A673 (cell line): ENCODE results near the gene HEBP1. TPM values are rescaled to one million over a fixed set of nuclear protein-coding genes. Genes with fewer than 3 reads are reported as not detected.

Source experiments
- BruUV-seq: library from RNA; stranded (reverse); fragments of 400-500 nt; replicated peaks from 2 replicates; lab custom pipeline; 2021; lab: Mats Ljungman, UMichigan
- CTCF ChIA-PET: fragments of 300-600 bp; sonication (Branson Sonifier 250); formaldehyde crosslinking; loops from one replicate; lab custom pipeline; 2022; ENCODE audit warnings: antibody characterized with exemption; lab: Charles Lee
- POLR2A ChIA-PET: fragments of 300-600 bp; sonication (Branson Sonifier 250); formaldehyde crosslinking; loops from one replicate; lab custom pipeline; 2022; ENCODE audit warnings: antibody characterized with exemption; ENCODE audit not compliant: low non-redundant PET; lab: Charles Lee
- DNase-seq: peaks from one replicate; pipeline ENCODE4 v3.0.0-alpha.2; 2015; ENCODE audit warnings: low spot score
- H3K27ac ChIP-seq: fragments of 200-600 bp; sonication (generic); 2 replicates; pipeline ENCODE4 v1.5.1; 2016; ENCODE audit warnings: mixed run types, low read depth, mild to moderate bottlenecking, mixed read lengths, antibody characterized with exemption, low read length; ENCODE audit not compliant: poor library complexity, severe bottlenecking
- H3K27me3 ChIP-seq: fragments of 200-600 bp; sonication (generic); replicated peaks from 2 replicates; pipeline ENCODE4 v1.6.1; 2017; ENCODE audit warnings: mixed run types, low read depth, mild to moderate bottlenecking, mixed read lengths, antibody characterized with exemption, low read length; ENCODE audit not compliant: insufficient read depth, poor library complexity
- H3K36me3 ChIP-seq: fragments of 200-600 bp; sonication (generic); 2 replicates; pipeline ENCODE4 v1.6.1; 2016; ENCODE audit warnings: mixed run types, mild to moderate bottlenecking, mixed read lengths, antibody characterized with exemption, low read length; ENCODE audit not compliant: insufficient read depth, poor library complexity, severe bottlenecking
- H3K4me1 ChIP-seq: fragments of 200-600 bp; sonication (generic); 2 replicates; pipeline ENCODE4 v1.6.1; 2017; ENCODE audit warnings: mixed run types, mild to moderate bottlenecking, mixed read lengths, antibody characterized with exemption, low read length; ENCODE audit not compliant: insufficient read depth, poor library complexity, severe bottlenecking
- H3K4me3 ChIP-seq: fragments of 200-600 bp; sonication (generic); 2 replicates; pipeline ENCODE4 v1.5.1; 2016; ENCODE audit warnings: low read depth, mixed run types, mild to moderate bottlenecking, mixed read lengths, low read length; ENCODE audit not compliant: poor library complexity, severe bottlenecking
- H3K9me3 ChIP-seq: fragments of 200-600 bp; sonication (generic); 2 replicates; pipeline ENCODE4 v1.6.1; 2016; ENCODE audit warnings: mixed run types, low read depth, mild to moderate bottlenecking, mixed read lengths, antibody characterized with exemption, low read length; ENCODE audit not compliant: poor library complexity, severe bottlenecking
- CTCF ChIP-seq: fragments of 300-800, 200-600 bp; sonication (generic); conservative IDR thresholded peaks from 2 replicates; pipeline ENCODE4 v1.5.1; 2017; ENCODE audit warnings: low read depth, mild to moderate bottlenecking, antibody characterized with exemption, low read length, moderate library complexity, mixed read lengths
- EZH2 ChIP-seq: fragments of 200-600 bp; sonication (generic); IDR thresholded peaks from 2 replicates; pipeline ENCODE4 v1.6.1; 2017; ENCODE audit warnings: borderline replicate concordance, low read depth, mild to moderate bottlenecking, mixed read lengths, antibody characterized with exemption, low read length; ENCODE audit not compliant: poor library complexity, severe bottlenecking
- intact Hi-C: fragments of 100-400 bp; cut with micrococcal nuclease; formaldehyde crosslinking; loops from one replicate; pipeline ENCODE4 v1.10.0; 2022; ENCODE audit not compliant: unreplicated experiment
- total RNA-seq: library from RNA; stranded (reverse); gene quantifications from 2 replicates; pipeline ENCODE4 v1.2.3, GENCODE V29; 2021

HEBP1 gene
- total RNA-seq, 1 experiment from 2014 or later, result 28.1 TPM

DNA sequence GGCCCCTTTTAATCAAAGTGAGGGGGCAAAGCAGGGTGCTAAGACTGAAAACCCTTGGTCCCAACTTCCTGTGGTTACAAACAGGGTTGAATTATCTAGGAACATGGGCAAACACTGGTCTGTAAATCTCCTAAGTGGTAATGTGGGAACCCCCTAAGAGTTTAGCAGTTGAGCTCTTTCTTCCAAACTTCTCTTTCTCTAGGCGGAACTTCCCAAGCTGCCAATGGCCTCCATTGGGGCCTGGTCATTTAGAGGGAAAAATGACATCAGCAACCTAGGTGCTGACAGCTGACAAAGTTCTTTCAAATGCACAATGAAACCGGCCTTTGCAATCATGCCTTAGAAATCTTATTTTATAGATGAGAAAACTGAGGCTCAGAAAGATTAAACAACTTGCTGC lies 17.7 kb downstream of the HEBP1 start:
- intact Hi-C loops, result loop anchor here (5.0 kb wide), 1 partner anchor 65 kb away; no protein-coding TSS in a partner anchor
- Histone ChIP-seq H3K27ac (no peak overlapping the region), H3K4me3 (no peak overlapping the region), H3K9me3 (no peaks in the 10 kb centered on the region), H3K4me1 (peaks cover 11% of the 10 kb centered on the region), H3K27me3 (no peaks in the 10 kb centered on the region), H3K36me3 (peaks cover 8% of the 10 kb centered on the region)
- DNase-seq, result no peak
- POLR2A ChIA-PET, result no interaction called here
- BruUV-seq, result no TSS peak
- no peak for TF ChIP-seq CTCF
- no peak for TF ChIP-seq EZH2
- CTCF ChIA-PET, result interaction anchor here (0.6 kb wide), 1 partner anchor 230 kb away, joined by 3 read pairs; no protein-coding TSS in a partner anchor

- intact Hi-C loops, result loop anchor here (5.0 kb wide), 1 partner anchor 62 kb away; no protein-coding TSS in a partner anchor
- Histone ChIP-seq H3K36me3 (peaks cover 3% of the 10 kb centered on the region), H3K27ac (no peak overlapping the region), H3K4me1 (no peaks in the 10 kb centered on the region), H3K9me3 (no peaks in the 10 kb centered on the region), H3K4me3 (no peak overlapping the region), H3K27me3 (no peaks in the 10 kb centered on the region)
- CTCF ChIA-PET, result no interaction called here
- DNase-seq, result no peak
- no peak for TF ChIP-seq CTCF
- no peak for TF ChIP-seq EZH2
- BruUV-seq, result no TSS peak
- POLR2A ChIA-PET, result no interaction called here
Measured at GRCh38 chr12:12979731-12980259, 20.3 kb downstream of the HEBP1 start.

GRCh38 chr12:12979126-12979525 lies 20.9 kb downstream of the HEBP1 start:
- TF ChIP-seq EZH2 (no peak), CTCF (no peak)
- POLR2A ChIA-PET, result no interaction called here
- Histone ChIP-seq H3K27ac (no peak overlapping the region), H3K4me3 (no peak overlapping the region), H3K9me3 (no peaks in the 10 kb centered on the region), H3K36me3 (peaks cover 2% of the 10 kb centered on the region), H3K4me1 (no peaks in the 10 kb centered on the region), H3K27me3 (no peaks in the 10 kb centered on the region)
- DNase-seq, result no peak
- CTCF ChIA-PET, result no interaction called here
- intact Hi-C loops, result no loop called here
- no TSS peak for BruUV-seq
